NCI-H460 (cell line): ENCODE results near the gene GABPA. TPM values are rescaled to one million over a fixed set of nuclear protein-coding genes. Genes with fewer than 3 reads are reported as not detected.

ENCODE experiments used
- DNase-seq: peaks from one replicate; pipeline ENCODE4 v3.0.0-alpha.2; 2016; ENCODE audit warnings: low read depth; ENCODE audit errors: extremely low read depth
- total RNA-seq: library from RNA; depleted of rRNA; stranded (reverse); fragments of >200 nt; shearing (Covaris generic); gene quantifications from 2 replicates; pipeline ENCODE4 v1.2.3, GENCODE V29; 2014; rRNA removed

The GABPA gene
- total RNA-seq, 1 experiment from 2014 or later, result 24.1 TPM

DNA sequence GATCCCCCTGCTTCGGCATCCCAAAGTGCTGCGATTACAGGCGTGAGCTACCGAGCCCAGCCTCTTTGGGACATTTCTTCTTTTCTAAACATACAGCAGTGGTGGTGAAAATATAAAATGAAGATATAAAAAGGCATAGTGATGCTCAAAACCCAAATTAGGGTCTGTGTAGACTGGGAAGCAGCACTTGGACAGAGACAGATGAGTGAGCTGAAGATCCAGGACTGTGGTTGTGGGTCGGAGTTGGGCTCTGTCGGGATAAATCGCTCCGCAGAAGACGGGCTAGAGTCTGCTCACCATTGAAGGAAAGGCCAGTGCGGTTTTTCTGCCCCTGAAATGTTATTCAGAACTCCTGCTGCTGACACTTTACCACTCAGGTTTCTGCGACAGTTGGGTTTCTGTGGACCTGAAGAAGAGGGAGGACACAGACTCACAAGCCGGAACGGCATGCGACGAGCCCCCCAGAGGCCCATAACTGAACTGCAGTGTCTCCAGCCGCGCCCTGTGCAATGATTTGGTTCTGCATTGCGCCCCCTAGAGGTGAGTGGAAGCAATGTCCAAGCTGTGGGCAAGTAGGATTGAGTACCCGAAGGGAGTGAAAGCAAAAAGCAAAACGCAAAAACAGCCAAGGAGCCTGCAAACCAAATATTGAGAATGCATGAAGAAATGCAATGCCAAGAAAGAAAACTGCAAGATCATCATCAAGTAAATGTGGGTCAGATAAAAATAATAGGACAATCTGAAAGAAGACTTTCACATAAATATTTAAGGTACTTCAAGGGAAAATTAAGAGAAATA is 66.6 kb downstream of the GABPA start:
- DNase-seq, result peak; percentile 82

- DNase-seq, result no peak
Observed at GRCh38 chr21:25806060-25806459, 71.3 kb downstream of the GABPA start.

DNA sequence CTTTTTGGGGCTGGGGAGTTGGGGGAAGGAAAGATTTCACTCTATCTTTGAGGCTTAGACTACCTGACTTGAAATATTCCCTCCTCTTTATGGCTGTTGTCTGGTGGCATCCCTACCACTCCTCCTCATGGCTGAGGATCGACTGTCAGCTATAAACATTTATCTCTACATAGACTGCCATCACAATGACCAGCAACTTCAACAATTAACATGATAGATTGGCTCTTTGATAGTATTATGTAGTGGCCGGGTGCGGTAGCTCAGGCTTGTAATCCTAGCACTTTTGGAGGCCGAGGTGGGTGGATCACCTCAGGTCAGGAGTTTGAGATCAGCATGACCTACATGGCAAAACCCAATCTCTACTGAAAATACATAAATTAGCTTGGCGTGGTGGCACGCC is 72.4 kb downstream of the GABPA start:
- no peak for DNase-seq

- DNase-seq, result no peak
Observed at GRCh38 chr21:25809013-25809412, 74.2 kb downstream of the GABPA start.

GRCh38 chr21:25811186-25811585 is 76.4 kb downstream of the GABPA start:
- no peak for DNase-seq

- no peak for DNase-seq
Observed at GRCh38 chr21:25813917-25814316, 79.1 kb downstream of the GABPA start.

DNA sequence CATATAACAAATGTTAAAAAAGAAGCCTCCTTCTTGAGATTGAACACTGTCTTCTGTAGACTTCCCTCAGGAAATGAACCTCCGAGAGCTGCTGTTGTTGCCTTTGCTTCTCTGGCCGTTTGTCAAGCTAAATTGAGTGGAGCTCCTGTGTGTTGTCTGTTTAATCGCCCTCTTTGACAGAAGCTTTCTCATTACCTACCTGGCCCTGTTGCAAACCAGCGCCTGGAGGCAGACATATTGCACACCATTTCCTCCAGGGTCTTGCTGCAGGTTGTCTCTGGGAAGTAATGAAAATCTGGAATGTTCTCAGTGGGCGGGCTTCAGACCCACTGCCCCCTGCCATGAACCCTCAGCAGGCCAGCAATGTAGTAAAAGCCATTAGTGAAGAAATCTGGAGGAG is 83.3 kb downstream of the GABPA start:
- no peak for DNase-seq

GRCh38 chr21:25818551-25818950 is 83.8 kb downstream of the GABPA start:
- DNase-seq, result no peak

Other genes with a start within 250 kb of the GABPA start
- 64.2 and 66.2 TPM in 2 replicates for gene MRPL39, start 127.5 kb upstream of the GABPA start, total RNA-seq
- 0.25 TPM in 1 of 2 replicates, not detected in the other for gene JAM2, start 95.7 kb upstream of the GABPA start, total RNA-seq
- 93.3 and 104 TPM in 2 replicates for gene ATP5PF, start 68 bp upstream of the GABPA start, total RNA-seq